Sigmoid colon (tissue), 7 donors: ENCODE results near the gene GRIN1. TPM values are rescaled to one million over a fixed set of nuclear protein-coding genes. Genes with fewer than 3 reads are reported as not detected.

Experiments
- DNase-seq: peaks from one replicate; pipeline ENCODE4 v3.0.0-alpha.2; 2019
- H3K27ac ChIP-seq, 4 donors: fragments of 200-600 bp; sonication (generic); one replicate each; pipeline ENCODE4 v1.5.1; 2016 to 2019; ENCODE audit warnings: mild to moderate bottlenecking in 1 of 4
- H3K27me3 ChIP-seq, 3 donors: fragments of 200-600 bp; sonication (generic); one replicate each; pipeline ENCODE4 v1.5.1; 2019; ENCODE audit warnings: mild to moderate bottlenecking in 1 of 3
- H3K36me3 ChIP-seq, 4 donors: fragments of 200-600 bp; sonication (generic); one replicate each; pipeline ENCODE4 v1.5.1; 2016 to 2019
- H3K4me1 ChIP-seq, 4 donors: fragments of 200-600 bp; sonication (generic); one replicate each; pipeline ENCODE4 v1.5.1; 2017 to 2019
- H3K4me3 ChIP-seq, 4 donors: fragments of 200-600 bp; sonication (generic); one replicate each; pipeline ENCODE4 v1.5.1; 2017 to 2019; ENCODE audit warnings: mild to moderate bottlenecking in 2 of 4, moderate library complexity in 1 of 4
- H3K9me3 ChIP-seq, 4 donors: fragments of 200-600 bp in 3 of 4; sonication (generic) in 3 of 4; one replicate each; pipeline versions ENCODE4 v1.5.1 to v1.6.1; 2013 to 2019
- CTCF ChIP-seq, 4 experiments: fragments of 450-650 bp in 3 of 4; fragments of 200-600 bp in 1 of 4; IDR thresholded peaks; one replicate each; pipeline ENCODE4 v1.5.1; 2016 to 2019; ENCODE audit warnings: antibody characterized with exemption in 4 of 4, mild to moderate bottlenecking in 3 of 4, moderate library complexity in 2 of 4
- EP300 ChIP-seq, 4 donors: sonication (generic); formaldehyde crosslinking; IDR thresholded peaks; one replicate each; pipeline ENCODE4 v1.6.1; 2017; ENCODE audit warnings: antibody characterized with exemption in 4 of 4
- POLR2A ChIP-seq, 2 donors: fragments of 450-650 bp; IDR thresholded peaks; one replicate each; pipeline ENCODE4 v1.6.1; 2016; ENCODE audit warnings: antibody characterized with exemption in 2 of 2, mild to moderate bottlenecking in 2 of 2, moderate library complexity in 2 of 2
- POLR2AphosphoS5 ChIP-seq, 4 donors: sonication (generic); formaldehyde crosslinking; IDR thresholded peaks; one replicate each; pipeline ENCODE4 v1.6.1; 2017; ENCODE audit warnings: antibody characterized with exemption in 4 of 4
- WGBS, 2 donors: extraction: QIAGEN DNeasy Blood & Tissue Kit; methylation state at CpG; one replicate each; pipeline ENCODE4 v1.1.7; 2013; 5-methylcytosine and 5-hydroxymethylcytosine counted together
- intact Hi-C: fragments of 100-400 bp; cut with DNase I; formaldehyde crosslinking; loops from one replicate; pipeline ENCODE4 v1.15.1; 2023
- polyA plus RNA-seq, 3 donors: library from polyadenylated mRNA; stranded (reverse); fragments of 200-250 nt; gene quantifications; one replicate each; pipeline ENCODE4 v1.2.3, GENCODE V29; 2013
- total RNA-seq, 4 donors: library from RNA; depleted of rRNA; stranded (reverse); fragments of >200 nt; gene quantifications; one replicate each; pipeline ENCODE4 v1.1.0, GENCODE V29; 2016
- donor health status: healthy with polysubstance abuse.
- donor health status: Bipolar disorder and iron deficiency.
- donor health status: healthy.

Gene GRIN1
- total RNA-seq (1 to 10 TPM in 1 of 4 donors, under 1 TPM in 3; 0.16 to 1.1 (median 0.38) TPM), polyA plus RNA-seq (under 1 TPM in 1 of 3 donors, not detected in 2; 0.69 TPM)

- H3K4me3 ChIP-seq = peak within 1 kb of the TSS in 2 of 4 donors; percentile 9 to 15
- peaks cover 45 to 100% (median 77%) of the 10 kb centered on the region in 3 donors for H3K27me3 ChIP-seq
- TF ChIP-seq POLR2A (IDR thresholded peaks at IDR 0.05) = no peak
- TF ChIP-seq CTCF (IDR thresholded peaks at IDR 0.05) = no peak
- TF ChIP-seq EP300 (IDR thresholded peaks at IDR 0.05) = no peak
- TF ChIP-seq POLR2AphosphoS5 (IDR thresholded peaks at IDR 0.05) = no peak
- no peaks in the 10 kb centered on the region for H3K36me3 ChIP-seq
- intact Hi-C loops = no loop called here
- WGBS, 2 donors = 9 to 20% methylated on average over 104 of the region's 104 CpGs
- peaks cover 0 to 12% (median 9%) of the 10 kb centered on the region in 4 donors for H3K4me1 ChIP-seq
- no peaks in the 10 kb centered on the region for H3K9me3 ChIP-seq
- H3K27ac ChIP-seq = no peak within 1 kb of the TSS
- DNase-seq = no peak
These were observed at the start of gene GRIN1 for GRCh38 chr9:137138722-137139467. Gene GRIN1, plus strand, starts transcription at chr9:137139154. Its CDS starts 333 bp downstream, at chr9:137139487.

- 86 to 87% methylated on average over 11 of the region's 11 CpGs for WGBS, 2 donors
- TF ChIP-seq EP300 (IDR thresholded peaks at IDR 0.05) (no peak), POLR2A (IDR thresholded peaks at IDR 0.05) (no peak), CTCF (IDR thresholded peaks at IDR 0.05) (no peak), POLR2AphosphoS5 (IDR thresholded peaks at IDR 0.05) (no peak)
- Histone ChIP-seq H3K4me1 (peaks cover 0 to 35% (median 24%) of the 10 kb centered on the region in 4 donors), H3K9me3 (no peaks in the 10 kb centered on the region), H3K27me3 (no peaks in the 10 kb centered on the region), H3K4me3 (no peak overlapping the region), H3K27ac (no peak overlapping the region), H3K36me3 (peaks cover 0 to 37% (median 0%) of the 10 kb centered on the region in 4 donors)
- intact Hi-C loops = no loop called here
- no peak for DNase-seq
These were observed 49.6 kb upstream of the GRIN1 start for GRCh38 chr9:137089232-137089947.

- H3K27ac ChIP-seq = no peak overlapping the region
- H3K9me3 ChIP-seq = no peaks in the 10 kb centered on the region
- no peaks in the 10 kb centered on the region for H3K27me3 ChIP-seq
- DNase-seq = no peak
- WGBS, 2 donors = 69 to 77% methylated on average over 30 of the region's 30 CpGs
- TF ChIP-seq POLR2A (IDR thresholded peaks at IDR 0.05) (no peak), CTCF (IDR thresholded peaks at IDR 0.05) (no peak), EP300 (IDR thresholded peaks at IDR 0.05) (no peak), POLR2AphosphoS5 (IDR thresholded peaks at IDR 0.05) (no peak)
- intact Hi-C loops = no loop called here
- peaks cover 19 to 83% (median 30%) of the 10 kb centered on the region in 4 donors for H3K36me3 ChIP-seq
- no peak overlapping the region for H3K4me3 ChIP-seq
- H3K4me1 ChIP-seq = no peaks in the 10 kb centered on the region
These were observed 43.1 kb upstream of the GRIN1 start for GRCh38 chr9:137095664-137096517.

GRCh38 chr9:137096785-137097546, 42.0 kb upstream of the GRIN1 start:
- TF ChIP-seq POLR2A (IDR thresholded peaks at IDR 0.05) (no peak), POLR2AphosphoS5 (IDR thresholded peaks at IDR 0.05) (no peak), CTCF (IDR thresholded peaks at IDR 0.05) (no peak), EP300 (IDR thresholded peaks at IDR 0.05) (no peak)
- peaks cover 19 to 86% (median 40%) of the 10 kb centered on the region in 4 donors for H3K36me3 ChIP-seq
- DNase-seq = no peak
- intact Hi-C loops = no loop called here
- WGBS, 2 donors = 94 to 96% methylated on average over 31 of the region's 31 CpGs
- no peaks in the 10 kb centered on the region for H3K27me3 ChIP-seq
- no peak overlapping the region for H3K27ac ChIP-seq
- H3K4me3 ChIP-seq = no peak overlapping the region
- no peaks in the 10 kb centered on the region for H3K4me1 ChIP-seq
- H3K9me3 ChIP-seq = no peaks in the 10 kb centered on the region
